HEK293 (cell line): ENCODE measurements around the gene PCDHB1.

Experiments used
- EGR2 ChIP-seq: fragments of 450-650 bp; formaldehyde crosslinking; IDR thresholded peaks from 2 replicates; pipeline ENCODE4 v1.5.1; 2016; ENCODE audit warnings: low read depth, missing biosample characterization, missing genetic modification characterization
- GLI4 ChIP-seq: fragments of 450-650 bp; formaldehyde crosslinking; IDR thresholded peaks from 2 replicates; pipeline ENCODE4 v1.5.1; 2016; ENCODE audit warnings: missing biosample characterization, missing genetic modification characterization
- KLF8 ChIP-seq: fragments of 450-650 bp; formaldehyde crosslinking; IDR thresholded peaks from 2 replicates; pipeline ENCODE4 v1.5.1; 2016; ENCODE audit warnings: missing biosample characterization, missing genetic modification characterization
- REST ChIP-seq: fragments of 450-650 bp; formaldehyde crosslinking; IDR thresholded peaks from 2 replicates; pipeline ENCODE4 v1.5.1; 2016; ENCODE audit warnings: missing biosample characterization, missing genetic modification characterization
- ZBTB17 ChIP-seq: fragments of 450-650 bp; formaldehyde crosslinking; IDR thresholded peaks from 2 replicates; pipeline ENCODE4 v1.5.1; 2016; ENCODE audit warnings: missing biosample characterization, missing genetic modification characterization
- ZBTB21 ChIP-seq: fragments of 450-650 bp; formaldehyde crosslinking; IDR thresholded peaks from 2 replicates; pipeline ENCODE4 v1.5.1; 2017; ENCODE audit warnings: missing biosample characterization, missing genetic modification characterization
- ZBTB7A ChIP-seq: fragments of 450-650 bp; formaldehyde crosslinking; IDR thresholded peaks from 2 replicates; pipeline ENCODE4 v1.5.1; 2016; ENCODE audit warnings: low read depth, missing biosample characterization, missing genetic modification characterization
- ZNF148 ChIP-seq: fragments of 450-650 bp; formaldehyde crosslinking; IDR thresholded peaks from 2 replicates; pipeline ENCODE4 v1.5.0; 2017; ENCODE audit warnings: missing biosample characterization, missing genetic modification characterization, borderline replicate concordance
- ZNF155 ChIP-seq: fragments of 450-650 bp; formaldehyde crosslinking; IDR thresholded peaks from 2 replicates; pipeline ENCODE4 v1.5.1; 2016; ENCODE audit warnings: missing biosample characterization, missing genetic modification characterization
- ZNF175 ChIP-seq: fragments of 450-650 bp; formaldehyde crosslinking; IDR thresholded peaks from 2 replicates; pipeline ENCODE4 v1.5.1; 2016; ENCODE audit warnings: missing biosample characterization, missing genetic modification characterization
- ZNF184 ChIP-seq: fragments of 450-650 bp; IDR thresholded peaks from 2 replicates; pipeline ENCODE4 v1.5.1; 2018; ENCODE audit warnings: missing biosample characterization, mild to moderate bottlenecking, missing genetic modification characterization
- ZNF335 ChIP-seq: fragments of 450-650 bp; formaldehyde crosslinking; conservative IDR thresholded peaks from 2 replicates; pipeline ENCODE4 v1.5.1; 2016; ENCODE audit warnings: missing biosample characterization, missing genetic modification characterization
- ZNF518A ChIP-seq: fragments of 450-650 bp; formaldehyde crosslinking; conservative IDR thresholded peaks from 2 replicates; pipeline ENCODE4 v1.5.1; 2016; ENCODE audit warnings: low read depth, missing biosample characterization, missing genetic modification characterization
- ZNF670 ChIP-seq: fragments of 450-650 bp; formaldehyde crosslinking; IDR thresholded peaks from 2 replicates; pipeline ENCODE4 v1.5.1; 2016; ENCODE audit warnings: missing biosample characterization, missing genetic modification characterization, low read depth
- ZNF704 ChIP-seq: fragments of 450-650 bp; formaldehyde crosslinking; IDR thresholded peaks from 2 replicates; pipeline ENCODE4 v1.5.1; 2016; ENCODE audit warnings: missing biosample characterization, missing genetic modification characterization
- ZSCAN18 ChIP-seq: fragments of 450-650 bp; formaldehyde crosslinking; IDR thresholded peaks from 2 replicates; pipeline ENCODE4 v1.5.1; 2016; ENCODE audit warnings: missing biosample characterization, missing genetic modification characterization
- ZXDB ChIP-seq: fragments of 450-650 bp; formaldehyde crosslinking; IDR thresholded peaks from 2 replicates; pipeline ENCODE4 v1.5.1; 2016; ENCODE audit warnings: missing biosample characterization, missing genetic modification characterization
- TF ChIP-seq, protein P1 (sequence below): fragments of 450-650 bp; formaldehyde crosslinking; IDR thresholded peaks from 2 replicates; pipeline ENCODE4 v1.5.1; 2016; ENCODE audit warnings: missing biosample characterization, missing genetic modification characterization
- TF ChIP-seq, protein P2 (sequence below): sonication (generic); formaldehyde crosslinking; IDR thresholded peaks from 2 replicates; pipeline ENCODE4 v1.8.1; 2022; ENCODE audit warnings: mild to moderate bottlenecking, moderate library complexity, missing genetic modification reagents
- TF ChIP-seq, protein P3 (sequence below): fragments of 450-650 bp; formaldehyde crosslinking; IDR thresholded peaks from 2 replicates; pipeline ENCODE4 v1.5.1; 2016; ENCODE audit warnings: missing biosample characterization, missing genetic modification characterization

PCDHB1 gene

GRCh38 chr5:141040771-141041426 is 10.3 kb upstream of the PCDHB1 start (continued):
- TF ChIP-seq, protein P1, sequence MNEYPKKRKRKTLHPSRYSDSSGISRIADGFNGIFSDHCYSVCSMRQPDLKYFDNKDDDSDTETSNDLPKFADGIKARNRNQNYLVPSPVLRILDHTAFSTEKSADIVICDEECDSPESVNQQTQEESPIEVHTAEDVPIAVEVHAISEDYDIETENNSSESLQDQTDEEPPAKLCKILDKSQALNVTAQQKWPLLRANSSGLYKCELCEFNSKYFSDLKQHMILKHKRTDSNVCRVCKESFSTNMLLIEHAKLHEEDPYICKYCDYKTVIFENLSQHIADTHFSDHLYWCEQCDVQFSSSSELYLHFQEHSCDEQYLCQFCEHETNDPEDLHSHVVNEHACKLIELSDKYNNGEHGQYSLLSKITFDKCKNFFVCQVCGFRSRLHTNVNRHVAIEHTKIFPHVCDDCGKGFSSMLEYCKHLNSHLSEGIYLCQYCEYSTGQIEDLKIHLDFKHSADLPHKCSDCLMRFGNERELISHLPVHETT (tag by site-specific recombination), result peak; percentile 32; the same call in 1 of the 2 replicates
- TF ChIP-seq GLI4 (tag by site-specific recombination) (no peak), ZXDB (0 out of 2 replicates have a peak, but pooled peaks have one; percentile 16), KLF8 (tag by site-specific recombination) (peak; percentile 87), ZNF704 (no peak), ZNF155 (tag by site-specific recombination) (no peak), ZNF184 (tag by site-specific recombination) (no peak), ZBTB17 (peak; percentile 49), REST (tag by site-specific recombination) (peak; percentile 100), ZBTB7A (tag by site-specific recombination) (0 out of 2 replicates have a peak, but pooled peaks have one; percentile 19), ZNF175 (no peak), ZNF335 (tag by site-specific recombination) (peak; percentile 71), EGR2 (no peak), ZNF670 (tag by site-specific recombination) (no peak), ZNF518A (tag by site-specific recombination) (peak; percentile 78; the same call in 1 of the 2 replicates), ZBTB21 (peak; percentile 63), ZSCAN18 (no peak), ZNF148 (no peak)
- TF ChIP-seq, protein P2, sequence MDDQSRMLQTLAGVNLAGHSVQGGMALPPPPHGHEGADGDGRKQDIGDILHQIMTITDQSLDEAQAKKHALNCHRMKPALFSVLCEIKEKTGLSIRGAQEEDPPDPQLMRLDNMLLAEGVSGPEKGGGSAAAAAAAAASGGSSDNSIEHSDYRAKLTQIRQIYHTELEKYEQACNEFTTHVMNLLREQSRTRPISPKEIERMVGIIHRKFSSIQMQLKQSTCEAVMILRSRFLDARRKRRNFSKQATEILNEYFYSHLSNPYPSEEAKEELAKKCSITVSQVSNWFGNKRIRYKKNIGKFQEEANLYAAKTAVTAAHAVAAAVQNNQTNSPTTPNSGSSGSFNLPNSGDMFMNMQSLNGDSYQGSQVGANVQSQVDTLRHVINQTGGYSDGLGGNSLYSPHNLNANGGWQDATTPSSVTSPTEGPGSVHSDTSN (CRISPR knock-in tag), result peak; percentile 59; the same call in 1 of the 2 replicates
- TF ChIP-seq, protein P3, sequence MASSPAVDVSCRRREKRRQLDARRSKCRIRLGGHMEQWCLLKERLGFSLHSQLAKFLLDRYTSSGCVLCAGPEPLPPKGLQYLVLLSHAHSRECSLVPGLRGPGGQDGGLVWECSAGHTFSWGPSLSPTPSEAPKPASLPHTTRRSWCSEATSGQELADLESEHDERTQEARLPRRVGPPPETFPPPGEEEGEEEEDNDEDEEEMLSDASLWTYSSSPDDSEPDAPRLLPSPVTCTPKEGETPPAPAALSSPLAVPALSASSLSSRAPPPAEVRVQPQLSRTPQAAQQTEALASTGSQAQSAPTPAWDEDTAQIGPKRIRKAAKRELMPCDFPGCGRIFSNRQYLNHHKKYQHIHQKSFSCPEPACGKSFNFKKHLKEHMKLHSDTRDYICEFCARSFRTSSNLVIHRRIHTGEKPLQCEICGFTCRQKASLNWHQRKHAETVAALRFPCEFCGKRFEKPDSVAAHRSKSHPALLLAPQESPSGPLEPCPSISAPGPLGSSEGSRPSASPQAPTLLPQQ (tag by site-specific recombination), result 0 out of 2 replicates have a peak, but pooled peaks have one; percentile 14
